PC-9 (cell line): ENCODE data around the gene HDAC8.
"Not testable (repeated sequence)": the region's sequence is repeated elsewhere in the genome, so short reads cannot be mapped to it uniquely, and the experiment has no call there.

Experiments used
- EZH2 ChIP-seq: fragments of 200-600 bp; sonication (generic); IDR thresholded peaks from 2 replicates; pipeline ENCODE4 v1.8.0; 2017; ENCODE audit warnings: antibody characterized with exemption, low read depth
- TF ChIP-seq, protein P1 (sequence below): fragments of 200-600 bp; sonication (generic); conservative IDR thresholded peaks from 2 replicates; pipeline ENCODE4 v1.6.1; 2017; ENCODE audit warnings: mixed run types, antibody characterized with exemption, mild to moderate bottlenecking, moderate library complexity

DNA sequence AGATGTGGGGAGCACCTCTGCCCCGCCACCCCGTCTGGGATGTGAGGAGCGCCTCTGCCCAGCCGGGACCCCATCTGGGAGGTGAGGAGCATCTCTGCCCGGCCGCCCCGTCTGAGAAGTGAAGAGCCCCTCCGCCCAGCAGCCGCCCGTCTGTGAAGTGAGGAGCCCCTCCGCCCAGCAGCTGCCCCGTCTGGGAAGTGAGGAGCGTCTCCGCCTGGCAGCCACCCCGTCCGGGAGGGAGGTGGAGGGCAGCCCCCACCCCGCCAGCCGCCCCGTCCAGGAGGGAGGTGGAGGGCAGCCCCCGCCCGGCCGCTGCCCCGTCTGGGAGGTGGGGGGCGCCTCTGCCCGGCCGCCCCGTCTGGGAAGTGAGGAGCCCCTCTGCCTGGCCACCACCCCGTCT is 13.0 kb downstream of the HDAC8 start:
- TF ChIP-seq, protein P1, sequence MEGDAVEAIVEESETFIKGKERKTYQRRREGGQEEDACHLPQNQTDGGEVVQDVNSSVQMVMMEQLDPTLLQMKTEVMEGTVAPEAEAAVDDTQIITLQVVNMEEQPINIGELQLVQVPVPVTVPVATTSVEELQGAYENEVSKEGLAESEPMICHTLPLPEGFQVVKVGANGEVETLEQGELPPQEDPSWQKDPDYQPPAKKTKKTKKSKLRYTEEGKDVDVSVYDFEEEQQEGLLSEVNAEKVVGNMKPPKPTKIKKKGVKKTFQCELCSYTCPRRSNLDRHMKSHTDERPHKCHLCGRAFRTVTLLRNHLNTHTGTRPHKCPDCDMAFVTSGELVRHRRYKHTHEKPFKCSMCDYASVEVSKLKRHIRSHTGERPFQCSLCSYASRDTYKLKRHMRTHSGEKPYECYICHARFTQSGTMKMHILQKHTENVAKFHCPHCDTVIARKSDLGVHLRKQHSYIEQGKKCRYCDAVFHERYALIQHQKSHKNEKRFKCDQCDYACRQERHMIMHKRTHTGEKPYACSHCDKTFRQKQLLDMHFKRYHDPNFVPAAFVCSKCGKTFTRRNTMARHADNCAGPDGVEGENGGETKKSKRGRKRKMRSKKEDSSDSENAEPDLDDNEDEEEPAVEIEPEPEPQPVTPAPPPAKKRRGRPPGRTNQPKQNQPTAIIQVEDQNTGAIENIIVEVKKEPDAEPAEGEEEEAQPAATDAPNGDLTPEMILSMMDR, result not testable (repeated sequence)
- TF ChIP-seq EZH2, result not testable (repeated sequence)
